ENCODE data around the gene CHAF1A.

CHAF1A gene

GRCh38 chr19:4386041-4386782, 16.2 kb upstream of the CHAF1A start:
- Histone ChIP-seq H3K27ac (ENCODE audit: low read length) (no peak overlapping the region), H3K36me3 (ENCODE audit: control insufficient read depth, insufficient read depth, low read length) (no peaks in the 10 kb centered on the region), H3K9me3 (ENCODE audit: control insufficient read depth, insufficient read depth, low read length) (no peaks in the 10 kb centered on the region), H3K4me3 (ENCODE audit: low read length) (no peak overlapping the region), H3K27me3 (ENCODE audit: control insufficient read depth, insufficient read depth, low read length) (no peaks in the 10 kb centered on the region), H3K4me1 (ENCODE audit: control insufficient read depth, insufficient read depth, low read length) (peaks cover 13% of the 10 kb centered on the region)
- no CpG with 5 or more reads among the region's 13 CpGs for WGBS (ENCODE audit: insufficient coverage, insufficient read length)
- DNase-seq (ENCODE audit: low read depth, low spot score): no peak

- H3K9me3 ChIP-seq (ENCODE audit: control insufficient read depth, insufficient read depth, low read length): no peaks in the 10 kb centered on the region
- no peak overlapping the region for H3K4me3 ChIP-seq (ENCODE audit: low read length)
- no peaks in the 10 kb centered on the region for H3K36me3 ChIP-seq (ENCODE audit: control insufficient read depth, insufficient read depth, low read length)
- no peak for DNase-seq (ENCODE audit: low read depth, low spot score)
- H3K27me3 ChIP-seq (ENCODE audit: control insufficient read depth, insufficient read depth, low read length): no peaks in the 10 kb centered on the region
- H3K27ac ChIP-seq (ENCODE audit: low read length): no peak overlapping the region
- peaks cover 13% of the 10 kb centered on the region for H3K4me1 ChIP-seq (ENCODE audit: control insufficient read depth, insufficient read depth, low read length)
- WGBS (ENCODE audit: insufficient coverage, insufficient read length): no CpG with 5 or more reads among the region's 16 CpGs
Measured at GRCh38 chr19:4388337-4389063, 13.9 kb upstream of the CHAF1A start.

DNA sequence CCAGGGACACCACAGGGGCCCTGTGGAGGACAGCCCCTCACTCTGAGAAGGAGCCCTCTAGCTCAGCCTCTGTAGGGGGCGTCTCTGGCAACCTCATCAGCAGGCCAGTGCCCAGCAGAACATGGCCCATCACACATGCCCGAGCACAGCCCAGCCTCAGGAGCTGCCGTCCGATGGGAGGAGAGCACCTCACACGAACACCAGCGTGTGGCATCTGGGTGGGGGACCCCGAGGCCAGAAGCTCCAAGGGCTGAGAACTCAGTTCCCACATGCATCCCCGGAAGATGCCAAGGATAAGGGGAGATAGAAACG, 13.4 kb upstream of the CHAF1A start:
- Histone ChIP-seq H3K9me3 (ENCODE audit: control insufficient read depth, insufficient read depth, low read length) (no peaks in the 10 kb centered on the region), H3K4me3 (ENCODE audit: low read length) (no peak overlapping the region), H3K27me3 (ENCODE audit: control insufficient read depth, insufficient read depth, low read length) (no peaks in the 10 kb centered on the region), H3K27ac (ENCODE audit: low read length) (no peak overlapping the region), H3K4me1 (ENCODE audit: control insufficient read depth, insufficient read depth, low read length) (peaks cover 13% of the 10 kb centered on the region), H3K36me3 (ENCODE audit: control insufficient read depth, insufficient read depth, low read length) (no peaks in the 10 kb centered on the region)
- no CpG with 5 or more reads among the region's 9 CpGs for WGBS (ENCODE audit: insufficient coverage, insufficient read length)
- DNase-seq (ENCODE audit: low read depth, low spot score): no peak

DNA sequence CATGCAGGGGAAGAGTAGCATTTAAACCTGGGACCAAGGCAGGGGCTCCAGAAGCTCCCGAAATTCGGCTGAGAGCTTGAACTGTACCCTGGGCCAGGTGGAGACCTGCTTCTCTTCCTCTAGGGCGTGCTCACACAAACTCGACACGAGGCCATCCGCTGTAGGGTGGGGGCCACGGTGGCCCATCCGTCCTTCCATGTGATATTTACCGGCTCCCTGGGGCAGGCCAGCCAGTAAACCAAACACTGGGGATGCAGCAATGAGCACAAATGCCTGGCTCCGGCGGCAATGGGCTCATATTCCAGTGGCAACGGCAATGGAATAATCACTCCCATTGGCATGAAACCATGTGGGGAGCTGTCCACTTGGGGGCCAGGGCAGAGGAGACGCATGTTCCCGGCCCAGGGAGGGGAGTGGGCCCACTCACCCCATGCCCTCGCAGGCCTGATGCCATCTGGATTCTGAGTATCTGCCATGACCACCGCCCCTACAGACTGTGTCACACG, 12.9 kb upstream of the CHAF1A start:
- Histone ChIP-seq H3K36me3 (ENCODE audit: control insufficient read depth, insufficient read depth, low read length) (no peaks in the 10 kb centered on the region), H3K4me1 (ENCODE audit: control insufficient read depth, insufficient read depth, low read length) (peaks cover 13% of the 10 kb centered on the region), H3K4me3 (ENCODE audit: low read length) (no peak overlapping the region), H3K9me3 (ENCODE audit: control insufficient read depth, insufficient read depth, low read length) (no peaks in the 10 kb centered on the region), H3K27ac (ENCODE audit: low read length) (no peak overlapping the region), H3K27me3 (ENCODE audit: control insufficient read depth, insufficient read depth, low read length) (no peaks in the 10 kb centered on the region)
- DNase-seq (ENCODE audit: low read depth, low spot score): no peak
- WGBS (ENCODE audit: insufficient coverage, insufficient read length): no CpG with 5 or more reads among the region's 17 CpGs

GRCh38 chr19:4390017-4390566, 12.3 kb upstream of the CHAF1A start:
- no peaks in the 10 kb centered on the region for H3K36me3 ChIP-seq (ENCODE audit: control insufficient read depth, insufficient read depth, low read length)
- whole genome bisulfite sequencing (ENCODE audit: insufficient coverage, insufficient read length): no CpG with 5 or more reads among the region's 12 CpGs
- no peak for DNase-seq (ENCODE audit: low read depth, low spot score)
- no peak overlapping the region for H3K27ac ChIP-seq (ENCODE audit: low read length)
- H3K4me1 ChIP-seq (ENCODE audit: control insufficient read depth, insufficient read depth, low read length): peaks cover 13% of the 10 kb centered on the region
- no peaks in the 10 kb centered on the region for H3K27me3 ChIP-seq (ENCODE audit: control insufficient read depth, insufficient read depth, low read length)
- no peak overlapping the region for H3K4me3 ChIP-seq (ENCODE audit: low read length)
- H3K9me3 ChIP-seq (ENCODE audit: control insufficient read depth, insufficient read depth, low read length): no peaks in the 10 kb centered on the region

DNA sequence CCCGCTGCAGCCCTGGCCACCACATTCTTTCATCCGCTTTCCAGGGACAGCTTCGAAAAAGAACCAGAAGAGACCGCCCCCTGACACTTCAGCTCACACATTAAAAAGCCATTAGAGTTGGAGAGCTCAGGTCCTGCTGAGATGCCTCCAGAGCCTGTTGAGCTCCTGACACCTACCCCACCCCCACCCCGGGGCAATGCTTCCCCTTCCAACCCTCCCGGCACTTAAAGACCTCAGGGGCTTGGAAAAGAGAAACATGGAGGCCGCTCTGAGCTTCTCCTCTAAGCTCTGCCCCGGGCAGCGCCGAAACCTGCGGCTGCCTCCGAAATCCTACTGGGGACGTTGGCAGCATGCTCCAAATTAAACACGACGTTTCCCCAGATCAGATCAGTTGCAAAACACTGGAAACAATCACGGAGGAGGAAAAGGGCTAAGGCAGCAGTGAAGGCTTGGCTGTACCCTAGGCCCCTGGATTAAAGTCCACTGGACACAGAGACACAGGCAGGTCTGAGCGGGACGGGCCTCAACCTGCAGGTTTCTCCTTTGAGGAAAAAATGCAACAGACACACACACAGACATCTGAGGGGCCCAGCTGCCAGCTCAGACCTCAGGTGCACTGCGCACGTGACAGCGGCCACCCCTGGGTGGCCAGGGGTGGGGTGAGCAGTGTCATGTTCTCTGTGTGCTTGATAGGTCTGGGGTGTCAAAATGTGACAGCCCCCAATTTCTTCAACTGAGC, 11.7 kb upstream of the CHAF1A start:
- Histone ChIP-seq H3K4me3 (ENCODE audit: low read length) (no peak overlapping the region), H3K27me3 (ENCODE audit: control insufficient read depth, insufficient read depth, low read length) (no peaks in the 10 kb centered on the region), H3K4me1 (ENCODE audit: control insufficient read depth, insufficient read depth, low read length) (peaks cover 13% of the 10 kb centered on the region), H3K27ac (ENCODE audit: low read length) (no peak overlapping the region), H3K9me3 (ENCODE audit: control insufficient read depth, insufficient read depth, low read length) (no peaks in the 10 kb centered on the region), H3K36me3 (ENCODE audit: control insufficient read depth, insufficient read depth, low read length) (no peaks in the 10 kb centered on the region; the same call in 1 of the 2 replicates)
- no CpG with 5 or more reads among the region's 21 CpGs for WGBS (ENCODE audit: insufficient coverage, insufficient read length)
- DNase-seq (ENCODE audit: low read depth, low spot score): no peak

- no peaks in the 10 kb centered on the region; the same call in 1 of the 2 replicates for H3K36me3 ChIP-seq (ENCODE audit: control insufficient read depth, insufficient read depth, low read length)
- H3K9me3 ChIP-seq (ENCODE audit: control insufficient read depth, insufficient read depth, low read length): no peaks in the 10 kb centered on the region
- no peak for DNase-seq (ENCODE audit: low read depth, low spot score)
- no peak overlapping the region for H3K4me3 ChIP-seq (ENCODE audit: low read length)
- H3K4me1 ChIP-seq (ENCODE audit: control insufficient read depth, insufficient read depth, low read length): peaks cover 13% of the 10 kb centered on the region
- H3K27me3 ChIP-seq (ENCODE audit: control insufficient read depth, insufficient read depth, low read length): no peaks in the 10 kb centered on the region
- WGBS (ENCODE audit: insufficient coverage, insufficient read length): no CpG with 5 or more reads among the region's 9 CpGs
- no peak overlapping the region for H3K27ac ChIP-seq (ENCODE audit: low read length)
Measured at GRCh38 chr19:4391306-4391693, 11.1 kb upstream of the CHAF1A start.

- H3K9me3 ChIP-seq (ENCODE audit: control insufficient read depth, insufficient read depth, low read length): no peaks in the 10 kb centered on the region
- no peak overlapping the region for H3K27ac ChIP-seq (ENCODE audit: low read length)
- H3K4me3 ChIP-seq (ENCODE audit: low read length): no peak overlapping the region
- no peaks in the 10 kb centered on the region for H3K27me3 ChIP-seq (ENCODE audit: control insufficient read depth, insufficient read depth, low read length)
- H3K4me1 ChIP-seq (ENCODE audit: control insufficient read depth, insufficient read depth, low read length): peaks cover 13% of the 10 kb centered on the region
- DNase-seq (ENCODE audit: low read depth, low spot score): no peak
- no peaks in the 10 kb centered on the region; the same call in 1 of the 2 replicates for H3K36me3 ChIP-seq (ENCODE audit: control insufficient read depth, insufficient read depth, low read length)
- WGBS (ENCODE audit: insufficient coverage, insufficient read length): no CpG with 5 or more reads among the region's 20 CpGs
Measured at GRCh38 chr19:4391701-4392483, 10.5 kb upstream of the CHAF1A start.

GRCh38 chr19:4393947-4394590, 8.4 kb upstream of the CHAF1A start:
- Histone ChIP-seq H3K4me1 (ENCODE audit: control insufficient read depth, insufficient read depth, low read length) (peaks cover 11% of the 10 kb centered on the region), H3K27me3 (ENCODE audit: control insufficient read depth, insufficient read depth, low read length) (no peaks in the 10 kb centered on the region), H3K27ac (ENCODE audit: low read length) (no peak overlapping the region), H3K9me3 (ENCODE audit: control insufficient read depth, insufficient read depth, low read length) (no peaks in the 10 kb centered on the region), H3K4me3 (ENCODE audit: low read length) (no peak overlapping the region), H3K36me3 (ENCODE audit: control insufficient read depth, insufficient read depth, low read length) (no peaks in the 10 kb centered on the region; the same call in 1 of the 2 replicates)
- WGBS (ENCODE audit: insufficient coverage, insufficient read length): no CpG with 5 or more reads among the region's 8 CpGs
- DNase-seq (ENCODE audit: low read depth, low spot score): no peak

All from iPS DF 6.9 (cell line).